Putamen (tissue), 1 donor: ENCODE data around the gene TMPRSS3.

Experiments
- DNase-seq: peaks from one replicate; pipeline ENCODE4 v3.0.0-alpha.2; 2016; ENCODE audit warnings: low spot score

The TMPRSS3 gene

DNA sequence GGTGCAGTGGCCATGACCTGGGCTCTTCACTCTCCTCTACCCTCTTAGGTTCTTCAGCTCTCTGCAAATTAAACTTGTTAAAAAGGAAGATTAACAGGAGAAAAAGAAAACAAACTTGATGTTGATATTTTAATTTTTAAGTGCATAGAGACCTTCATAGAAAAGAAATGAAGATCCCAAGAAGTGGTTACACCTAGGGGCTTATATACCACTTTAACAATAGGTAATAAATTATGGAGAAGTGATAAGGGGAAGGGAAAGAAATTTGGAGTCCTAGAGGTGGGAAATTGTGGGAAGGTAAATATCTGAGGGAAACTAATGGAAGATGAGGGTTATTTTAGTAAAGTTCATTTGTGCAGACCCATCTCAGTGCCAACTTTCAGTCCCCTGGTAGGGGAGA, 64.2 kb downstream of the TMPRSS3 start:
- no peak for DNase-seq

DNA sequence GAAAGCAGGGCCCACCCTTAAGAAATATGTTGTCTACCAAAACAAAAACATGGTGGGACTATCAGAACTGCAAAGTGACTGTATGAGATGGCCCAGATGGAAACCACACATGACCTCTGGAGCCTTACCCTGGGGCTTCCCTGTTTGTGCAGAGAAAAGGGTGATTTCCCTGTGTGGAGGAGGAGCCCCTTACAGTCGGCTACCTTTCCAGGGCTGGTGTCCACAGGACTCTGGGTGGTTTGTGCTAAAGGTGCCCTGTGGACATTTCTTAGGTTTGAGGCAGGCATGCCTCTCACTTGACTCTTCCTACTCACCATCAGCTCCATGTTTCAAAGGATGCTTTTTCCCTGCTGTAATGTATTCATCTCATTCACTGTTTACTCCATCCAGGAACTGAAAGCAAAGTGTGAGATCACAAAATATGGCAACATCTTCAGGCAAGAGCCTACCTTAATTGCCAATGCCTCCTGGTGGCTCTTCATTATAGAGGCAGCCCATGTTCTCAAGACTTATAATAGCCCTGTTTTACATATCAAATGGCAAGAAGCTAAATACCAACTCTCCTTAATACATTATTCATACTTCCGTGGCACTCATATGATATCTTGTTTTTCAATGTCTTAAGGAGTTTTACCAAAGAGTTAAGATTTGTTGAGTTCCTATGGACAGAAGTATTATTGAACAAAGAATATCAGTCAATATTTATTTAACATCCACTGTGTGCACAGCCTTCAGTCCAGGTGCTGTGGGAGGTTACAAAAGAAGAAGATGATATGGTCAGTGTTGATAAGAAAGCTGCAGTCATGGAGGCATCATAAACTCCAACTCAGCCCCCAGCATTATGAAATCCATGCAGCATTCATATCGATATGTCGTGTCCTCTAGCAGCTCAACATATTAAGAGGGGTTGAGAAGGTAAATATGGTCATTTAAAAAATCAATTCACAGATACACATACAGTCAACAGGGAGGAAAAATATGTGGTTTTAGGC, 65.2 kb downstream of the TMPRSS3 start:
- no peak for DNase-seq

DNA sequence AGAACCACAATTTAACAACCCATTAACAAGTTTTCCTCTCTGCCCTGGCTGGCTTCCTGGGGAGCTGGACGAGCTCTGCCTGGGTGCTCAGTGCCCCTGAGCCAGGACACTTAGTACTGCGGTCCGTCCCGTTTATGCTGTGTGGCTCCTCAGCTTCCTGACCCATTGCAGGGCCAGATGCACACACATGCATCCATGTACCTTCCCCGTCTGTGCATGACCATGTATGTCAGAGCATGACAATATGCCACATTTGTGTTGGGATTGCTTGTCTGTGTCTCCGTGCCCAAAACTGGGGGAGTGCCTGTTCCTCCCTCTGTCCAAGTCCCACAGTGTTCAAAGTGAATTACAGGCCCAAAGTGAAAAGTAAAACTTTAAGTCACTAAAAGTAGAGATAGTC, 71.0 kb downstream of the TMPRSS3 start:
- no peak for DNase-seq
